Activated T-cell treated with anti-CD3 and anti-CD28 coated beads, Interleukin-2, amount 50 U/mL, for 24 hours (primary cell): ENCODE measurements around the gene ADD1.
A peak's percentile ranks its signal among the peaks of the same experiment; 100 is the strongest.
"Not testable (repeated sequence)": the region's sequence is repeated elsewhere in the genome, so short reads cannot be mapped to it uniquely, and the experiment has no call there.

ENCODE experiments used
- DNase-seq: peaks from one replicate; pipeline ENCODE4 v3.0.0-alpha.2; 2020
- H3K27ac Mint-ChIP-seq: 2 replicates; pipeline ENCODE4 v1.8.0; 2020; ENCODE audit warnings: mild to moderate bottlenecking, mixed read lengths
- H3K27me3 Mint-ChIP-seq: 2 replicates; pipeline ENCODE4 v1.8.0; 2020; ENCODE audit warnings: mixed read lengths
- H3K36me3 Mint-ChIP-seq: 2 replicates; pipeline ENCODE4 v1.8.0; 2020; ENCODE audit warnings: low read depth, mixed read lengths
- H3K4me1 Mint-ChIP-seq: 2 replicates; pipeline ENCODE4 v1.8.0; 2020; ENCODE audit warnings: low read depth, mixed read lengths
- H3K4me3 Mint-ChIP-seq: 2 replicates; pipeline ENCODE4 v1.8.0; 2020; ENCODE audit warnings: mild to moderate bottlenecking, moderate library complexity, mixed read lengths
- H3K9me3 Mint-ChIP-seq: 2 replicates; pipeline ENCODE4 v1.8.0; 2020; ENCODE audit warnings: mixed read lengths

ADD1 gene

DNA sequence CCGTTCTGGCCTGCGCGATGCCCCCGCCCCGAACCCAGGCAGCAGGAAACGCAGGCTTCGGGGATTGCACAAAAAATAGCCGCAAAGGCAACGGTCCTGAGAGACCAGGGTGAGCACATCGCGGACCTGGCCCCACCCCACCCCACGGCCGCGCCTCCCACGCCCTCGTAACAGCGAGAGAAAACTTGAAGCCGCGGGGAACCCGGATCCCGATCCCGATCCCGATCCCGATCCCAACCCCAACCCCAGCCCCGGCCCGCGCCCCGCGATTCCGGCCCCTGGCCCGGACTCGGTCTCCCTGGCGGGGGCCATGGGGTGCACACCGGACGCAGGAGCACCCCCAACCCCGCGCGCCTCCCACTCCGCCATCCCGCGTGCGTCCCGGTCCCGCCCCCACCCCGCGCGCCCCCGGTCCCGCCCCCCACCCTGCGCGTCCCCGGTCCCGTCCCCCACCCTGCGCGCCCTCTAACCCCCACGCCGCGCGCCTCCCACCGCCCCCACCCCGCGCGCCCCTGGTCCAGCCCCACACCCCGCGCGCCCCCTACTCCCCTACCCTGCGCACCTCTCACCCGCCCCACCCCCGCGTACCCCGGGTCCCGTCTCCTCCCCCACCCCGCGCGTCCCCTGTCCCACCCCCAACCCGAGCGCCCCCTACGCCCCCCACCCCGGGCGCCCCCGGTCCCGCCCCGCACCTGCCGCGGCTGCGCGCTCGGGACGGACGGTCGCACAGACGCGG lies 90.6 kb downstream of the ADD1 start:
- H3K9me3 Mint-ChIP-seq, result no peaks in the 10 kb centered on the region
- H3K36me3 Mint-ChIP-seq, result peaks cover 84% of the 10 kb centered on the region
- peak overlapping the region; percentile 85 for H3K27ac Mint-ChIP-seq
- peak overlapping the region; percentile 94 for H3K4me3 Mint-ChIP-seq
- H3K4me1 Mint-ChIP-seq, result peaks cover 51% of the 10 kb centered on the region
- no peaks in the 10 kb centered on the region for H3K27me3 Mint-ChIP-seq
- DNase-seq, result peak; percentile 71

DNA sequence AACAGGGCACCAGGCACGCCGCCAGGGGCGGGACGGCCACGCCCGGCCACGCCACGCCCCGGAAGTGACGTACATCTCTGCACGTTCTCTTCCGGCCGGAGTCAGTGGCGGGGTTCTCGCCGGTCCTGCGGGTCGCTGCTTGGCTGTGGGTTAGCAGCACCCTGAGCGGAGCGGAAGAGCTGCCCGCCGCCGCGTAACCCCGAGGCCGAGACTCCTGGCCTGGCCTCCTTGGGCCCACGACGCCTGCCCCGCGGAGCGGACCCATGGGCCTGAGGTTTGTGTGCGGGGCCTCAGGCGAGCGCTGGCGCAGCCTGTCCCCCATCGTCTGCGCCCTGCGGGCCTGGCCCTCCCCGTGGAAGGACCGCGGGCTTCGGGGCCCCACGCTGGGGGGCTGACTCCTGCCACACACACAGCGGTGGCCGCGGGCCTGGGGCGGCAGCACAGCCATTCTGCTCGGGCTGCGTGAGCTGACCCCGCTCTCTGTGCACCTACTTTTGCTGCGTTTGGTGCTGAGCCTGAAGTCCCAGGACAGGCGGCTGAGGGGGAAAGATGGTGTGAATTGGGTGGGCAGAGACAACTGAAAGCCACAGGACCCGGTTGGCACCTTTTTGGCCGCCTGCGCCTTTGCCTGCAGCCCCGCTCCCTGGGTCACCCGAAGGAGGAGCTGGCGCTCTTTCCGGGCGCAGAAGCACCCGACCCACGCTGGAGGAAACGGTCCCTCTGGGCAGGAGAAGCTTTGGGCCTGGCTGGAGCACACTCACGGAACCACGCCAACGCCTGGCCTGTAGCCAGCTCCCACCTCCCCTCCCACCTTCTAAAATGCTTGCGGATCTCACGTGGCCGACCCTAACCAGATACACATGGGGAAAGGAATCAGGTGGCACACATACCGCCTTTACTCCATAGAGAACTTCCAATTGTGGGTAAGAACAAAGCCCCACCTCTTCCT lies 91.4 kb downstream of the ADD1 start:
- H3K27me3 Mint-ChIP-seq, result no peaks in the 10 kb centered on the region
- H3K4me1 Mint-ChIP-seq, result peaks cover 60% of the 10 kb centered on the region
- peaks cover 84% of the 10 kb centered on the region for H3K36me3 Mint-ChIP-seq
- DNase-seq, result peak; percentile 98
- no peaks in the 10 kb centered on the region for H3K9me3 Mint-ChIP-seq
- peak overlapping the region; percentile 95 for H3K27ac Mint-ChIP-seq
- H3K4me3 Mint-ChIP-seq, result peak overlapping the region; percentile 92

DNA sequence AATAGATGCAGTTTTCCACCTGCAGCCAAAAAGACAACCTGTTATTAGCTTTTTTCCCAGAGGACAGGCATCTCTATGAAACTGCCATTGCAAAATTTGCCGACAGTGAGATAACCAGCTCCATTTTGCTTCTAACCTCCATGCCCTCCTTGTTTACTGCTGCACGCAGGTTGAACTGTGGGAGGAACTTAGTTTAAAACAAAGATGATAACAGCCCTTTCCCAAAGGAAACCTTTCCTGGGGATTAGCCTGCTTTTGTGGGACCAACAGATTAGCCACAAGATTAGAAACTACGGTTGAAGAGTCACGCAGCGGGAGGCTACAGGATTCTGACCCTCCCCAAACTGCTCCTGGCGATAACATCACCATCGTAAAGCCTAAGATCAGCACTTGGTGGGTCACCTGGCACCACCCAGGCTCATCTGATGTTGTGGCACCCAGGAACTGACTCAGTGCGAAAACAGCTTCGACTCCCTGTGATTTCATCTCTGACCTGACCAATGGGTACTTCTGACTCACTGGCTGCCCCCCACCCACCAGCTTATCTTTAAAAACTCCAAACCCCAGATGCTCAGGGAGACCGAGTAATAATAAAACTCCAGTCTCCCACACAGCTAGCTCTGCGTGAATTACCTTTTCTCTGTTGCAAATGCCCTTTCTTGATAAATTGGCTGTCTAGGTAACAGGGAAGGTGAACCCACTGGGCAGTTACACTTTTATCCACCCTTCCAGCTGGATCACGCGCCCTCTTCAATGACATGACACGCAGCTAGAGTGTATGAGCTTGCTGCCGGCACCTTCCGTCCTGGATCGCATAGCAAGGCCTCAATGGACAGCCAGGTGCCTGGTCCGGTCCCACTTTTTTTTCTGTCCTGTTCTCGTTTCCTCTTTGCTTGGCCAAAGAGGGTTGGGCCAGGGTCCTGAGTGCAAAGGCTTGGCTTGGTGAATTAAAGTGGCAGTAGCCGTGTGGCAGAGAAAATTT lies 92.4 kb downstream of the ADD1 start:
- Mint-ChIP-seq H3K4me3 (peak overlapping the region; percentile 92), H3K36me3 (peaks cover 85% of the 10 kb centered on the region), H3K27ac (peak overlapping the region; percentile 95), H3K27me3 (no peaks in the 10 kb centered on the region), H3K9me3 (no peaks in the 10 kb centered on the region), H3K4me1 (peaks cover 69% of the 10 kb centered on the region)
- peak; percentile 78 for DNase-seq

DNA sequence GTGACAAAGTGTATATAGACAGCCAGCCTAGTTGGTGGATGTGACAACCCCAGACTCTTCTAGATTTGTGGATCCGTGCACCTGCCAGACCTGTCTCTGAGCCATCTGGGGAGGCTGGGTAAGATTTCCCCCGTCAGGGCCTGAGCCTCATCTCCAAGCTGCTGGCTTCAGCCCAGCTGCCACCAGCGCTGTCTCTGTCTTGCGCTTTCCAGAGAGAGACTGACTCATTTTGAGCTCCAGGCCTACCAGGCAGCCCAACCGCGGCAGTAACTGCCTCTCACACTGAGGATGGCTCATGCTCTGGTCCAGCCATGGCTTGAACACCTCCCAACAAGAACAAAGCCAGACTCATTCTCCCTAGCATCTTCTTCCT lies 93.1 kb downstream of the ADD1 start:
- no peaks in the 10 kb centered on the region for H3K27me3 Mint-ChIP-seq
- peak overlapping the region; percentile 92 for H3K4me3 Mint-ChIP-seq
- no peaks in the 10 kb centered on the region for H3K9me3 Mint-ChIP-seq
- H3K4me1 Mint-ChIP-seq, result peaks cover 70% of the 10 kb centered on the region
- peak; percentile 72 for DNase-seq
- peaks cover 85% of the 10 kb centered on the region for H3K36me3 Mint-ChIP-seq
- H3K27ac Mint-ChIP-seq, result peak overlapping the region; percentile 95

DNA sequence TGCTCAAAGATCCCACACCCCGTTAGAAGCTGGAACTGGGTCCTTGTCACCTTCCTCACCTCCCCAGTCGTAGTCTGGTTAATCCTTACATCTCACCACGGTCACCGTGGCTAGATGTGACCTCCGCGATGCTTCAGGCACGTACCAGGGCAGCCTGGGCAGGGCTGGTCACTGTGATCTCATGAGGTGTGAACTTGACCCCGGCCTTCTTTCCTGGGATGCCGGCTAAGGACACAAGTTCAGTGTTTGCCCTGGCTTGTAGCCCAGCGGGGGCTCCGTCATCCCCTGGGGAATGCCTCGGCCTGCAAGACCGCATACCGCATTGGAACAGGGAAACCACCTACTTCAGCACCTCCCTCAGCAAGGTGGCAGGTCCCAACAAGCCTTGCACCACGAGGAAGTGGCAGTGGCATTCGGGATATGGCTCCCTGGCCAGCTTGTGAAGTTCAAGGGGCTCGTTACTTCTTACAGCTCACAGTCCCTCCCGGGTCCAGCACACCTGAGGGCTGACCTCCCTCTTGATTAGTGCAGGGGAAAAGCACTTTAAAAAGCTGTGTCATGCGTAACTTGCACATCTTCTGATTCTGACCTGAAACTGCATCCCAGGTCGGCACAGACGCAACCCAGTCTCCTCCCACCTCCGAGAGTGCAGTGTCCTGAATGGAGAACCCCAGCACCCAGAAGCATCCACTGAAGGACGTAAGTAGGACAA lies 93.7 kb downstream of the ADD1 start:
- H3K4me3 Mint-ChIP-seq, result peak overlapping the region; percentile 92
- no peaks in the 10 kb centered on the region for H3K27me3 Mint-ChIP-seq
- H3K9me3 Mint-ChIP-seq, result no peaks in the 10 kb centered on the region
- H3K36me3 Mint-ChIP-seq, result peaks cover 85% of the 10 kb centered on the region
- H3K4me1 Mint-ChIP-seq, result peaks cover 68% of the 10 kb centered on the region
- peak overlapping the region; percentile 95 for H3K27ac Mint-ChIP-seq
- peak; percentile 54 for DNase-seq

DNA sequence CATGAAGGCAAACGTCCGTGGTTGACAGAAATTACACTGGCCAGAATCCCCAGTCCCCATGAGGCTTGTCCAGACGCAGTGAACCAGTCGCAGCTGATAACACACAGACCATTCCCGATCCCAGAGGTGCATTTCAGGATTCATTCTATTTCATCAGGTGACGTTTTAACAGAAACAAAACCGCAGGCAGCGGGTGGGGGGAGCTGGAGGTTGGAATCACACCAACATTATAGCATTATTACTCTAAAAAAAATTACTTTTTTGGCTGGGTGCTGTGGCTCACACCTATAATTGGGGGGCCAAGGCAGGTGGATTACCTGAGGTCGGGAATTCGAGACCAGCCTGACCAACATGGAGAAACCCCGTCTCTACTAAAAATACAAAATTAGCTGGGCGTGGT lies 94.3 kb downstream of the ADD1 start:
- H3K27me3 Mint-ChIP-seq, result no peaks in the 10 kb centered on the region
- peak overlapping the region; percentile 28 for H3K4me3 Mint-ChIP-seq
- H3K27ac Mint-ChIP-seq, result peak overlapping the region; percentile 56
- DNase-seq, result peak; percentile 21
- H3K36me3 Mint-ChIP-seq, result peaks cover 85% of the 10 kb centered on the region
- no peaks in the 10 kb centered on the region for H3K9me3 Mint-ChIP-seq
- peaks cover 69% of the 10 kb centered on the region for H3K4me1 Mint-ChIP-seq

DNA sequence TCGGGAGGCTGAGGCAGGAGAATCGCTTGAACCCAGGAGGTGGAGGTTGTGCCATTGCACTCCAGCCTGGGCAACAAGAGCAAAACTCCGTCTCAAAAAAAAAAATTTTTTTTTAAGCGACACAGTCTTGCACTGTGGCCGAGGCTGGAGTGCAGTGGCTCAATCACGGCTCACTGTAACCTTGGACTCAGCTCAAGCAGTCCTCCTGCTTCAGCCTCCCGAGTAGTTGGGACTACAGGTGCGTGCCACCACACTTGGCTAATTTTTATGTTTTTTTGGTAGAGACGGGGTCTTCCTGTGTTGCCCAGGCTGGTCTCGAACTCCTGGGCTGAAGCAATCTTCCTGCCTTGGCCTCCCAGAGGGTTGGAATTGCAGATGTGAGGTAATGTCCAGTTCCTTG lies 94.8 kb downstream of the ADD1 start:
- H3K36me3 Mint-ChIP-seq, result peaks cover 85% of the 10 kb centered on the region
- DNase-seq, result peak; percentile 30
- peak overlapping the region; percentile 28 for H3K4me3 Mint-ChIP-seq
- H3K9me3 Mint-ChIP-seq, H3K27me3 Mint-ChIP-seq: not testable (repeated sequence)
- H3K27ac Mint-ChIP-seq, result peak overlapping the region; percentile 56
- H3K4me1 Mint-ChIP-seq, result peaks cover 65% of the 10 kb centered on the region

DNA sequence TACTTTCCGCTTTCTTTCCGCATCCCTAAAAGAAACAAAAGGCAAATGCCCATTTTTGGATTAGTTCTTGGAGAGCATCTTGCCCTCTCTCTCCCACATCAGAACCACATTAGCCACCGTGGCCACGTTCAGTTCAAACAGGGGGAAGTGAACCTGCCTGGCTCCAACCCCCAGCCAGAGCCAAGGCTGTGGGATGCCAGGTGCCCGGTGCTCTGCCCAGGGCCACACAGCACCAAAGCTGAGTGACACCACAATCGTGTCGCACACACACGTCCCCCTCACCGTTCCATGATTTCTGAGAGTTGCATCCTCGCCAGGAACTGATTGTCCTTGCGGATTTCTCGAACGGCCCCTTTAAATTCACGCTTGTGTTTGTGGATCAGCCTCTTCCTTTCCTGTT lies 95.3 kb downstream of the ADD1 start:
- H3K4me3 Mint-ChIP-seq, result peak overlapping the region; percentile 51
- no peaks in the 10 kb centered on the region for H3K9me3 Mint-ChIP-seq
- peak overlapping the region; percentile 90 for H3K27ac Mint-ChIP-seq
- H3K36me3 Mint-ChIP-seq, result peaks cover 88% of the 10 kb centered on the region
- DNase-seq, result peak; percentile 30
- peaks cover 67% of the 10 kb centered on the region for H3K4me1 Mint-ChIP-seq
- no peaks in the 10 kb centered on the region for H3K27me3 Mint-ChIP-seq

DNA sequence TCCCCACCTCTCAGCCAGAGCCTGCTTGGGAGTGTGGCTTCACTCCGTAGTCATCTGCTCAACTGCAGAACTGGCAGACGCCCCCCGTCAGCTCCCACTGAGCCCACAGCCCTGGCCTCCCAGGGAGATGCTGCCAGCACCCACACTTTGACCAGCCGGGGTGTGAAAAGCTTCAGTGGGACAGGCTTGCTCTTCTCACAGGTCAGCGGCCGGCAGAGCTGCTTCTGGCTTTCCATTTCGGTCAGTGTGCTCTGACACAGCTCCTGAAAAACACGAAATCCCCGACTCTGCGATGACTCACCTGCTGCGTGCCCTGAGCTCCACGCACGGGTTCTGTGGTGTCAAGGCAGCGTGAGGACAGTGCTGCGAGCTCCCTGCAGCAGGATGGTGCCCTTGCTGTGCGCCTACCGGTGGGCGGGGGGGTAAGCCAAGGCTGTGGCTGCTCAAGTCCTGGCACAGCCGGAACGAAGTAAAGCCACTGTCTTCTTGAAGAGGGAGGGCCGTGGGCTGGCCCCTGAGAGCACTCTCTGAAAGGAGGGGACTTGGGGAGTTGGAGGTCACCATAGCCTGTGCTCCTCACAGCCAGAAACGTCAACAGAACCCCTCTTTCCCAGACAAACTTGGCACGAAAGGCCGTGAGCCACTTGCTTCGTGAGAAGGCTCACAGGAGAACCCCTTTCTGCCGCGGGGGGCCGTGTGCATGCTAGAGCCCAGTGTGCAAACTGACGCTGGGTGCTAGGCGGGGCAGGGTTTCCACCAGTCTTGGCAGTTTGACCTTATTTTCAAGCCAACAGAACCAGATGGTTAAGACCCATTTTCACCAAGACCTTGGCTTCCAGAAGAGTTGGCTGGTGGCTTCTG lies 96.0 kb downstream of the ADD1 start:
- peaks cover 72% of the 10 kb centered on the region for H3K4me1 Mint-ChIP-seq
- peak overlapping the region; percentile 51 for H3K4me3 Mint-ChIP-seq
- peak; percentile 49 for DNase-seq
- peak overlapping the region; percentile 90 for H3K27ac Mint-ChIP-seq
- H3K27me3 Mint-ChIP-seq, result no peaks in the 10 kb centered on the region
- peaks cover 95% of the 10 kb centered on the region for H3K36me3 Mint-ChIP-seq
- no peaks in the 10 kb centered on the region for H3K9me3 Mint-ChIP-seq

DNA sequence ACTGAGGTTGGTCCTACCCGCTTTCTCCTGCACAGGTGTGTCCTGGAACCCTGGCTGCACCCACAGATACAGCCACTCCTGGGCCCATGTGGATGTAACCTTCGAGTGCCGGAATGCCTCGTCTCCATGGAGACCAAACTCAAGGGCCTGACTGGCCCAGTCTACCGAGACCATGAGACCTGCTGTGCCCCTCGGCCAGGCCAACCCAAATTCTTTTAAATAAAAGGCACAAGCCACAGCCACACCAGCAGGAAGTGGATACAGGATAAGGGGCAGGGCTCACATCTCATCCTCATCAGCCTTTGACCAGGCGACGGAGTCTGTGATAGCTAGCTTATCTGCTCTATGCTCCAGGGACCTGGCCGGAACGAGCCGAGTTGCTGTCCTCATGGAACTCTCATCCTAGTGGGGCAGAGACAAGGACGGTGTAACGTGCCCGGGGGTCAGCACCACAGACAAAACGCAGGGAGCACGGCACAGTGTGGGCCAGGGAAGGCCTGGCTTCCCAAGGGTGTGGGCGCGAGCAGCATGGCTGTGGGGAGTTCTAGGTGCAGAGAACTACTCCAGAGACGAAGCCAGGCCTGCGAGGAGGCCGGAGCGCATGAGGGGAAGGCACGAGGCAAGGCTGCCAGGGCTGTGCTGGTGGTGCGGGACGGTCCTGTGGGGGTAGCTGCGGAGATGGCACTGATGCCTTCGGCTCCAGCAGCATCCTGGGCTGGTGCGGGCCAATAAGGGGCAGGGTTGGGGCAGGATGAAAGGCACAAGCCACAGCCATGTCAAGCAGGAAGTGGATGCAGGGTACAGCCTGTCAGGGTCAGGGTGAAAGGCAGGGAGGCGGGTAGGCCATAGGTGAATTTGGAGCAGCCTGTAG lies 96.9 kb downstream of the ADD1 start:
- H3K9me3 Mint-ChIP-seq, result no peaks in the 10 kb centered on the region
- peak; percentile 32 for DNase-seq
- H3K27me3 Mint-ChIP-seq, result no peaks in the 10 kb centered on the region
- H3K4me1 Mint-ChIP-seq, result peaks cover 79% of the 10 kb centered on the region
- no peak overlapping the region for H3K4me3 Mint-ChIP-seq
- H3K27ac Mint-ChIP-seq, result peak overlapping the region; percentile 90
- peaks cover 100% of the 10 kb centered on the region for H3K36me3 Mint-ChIP-seq

DNA sequence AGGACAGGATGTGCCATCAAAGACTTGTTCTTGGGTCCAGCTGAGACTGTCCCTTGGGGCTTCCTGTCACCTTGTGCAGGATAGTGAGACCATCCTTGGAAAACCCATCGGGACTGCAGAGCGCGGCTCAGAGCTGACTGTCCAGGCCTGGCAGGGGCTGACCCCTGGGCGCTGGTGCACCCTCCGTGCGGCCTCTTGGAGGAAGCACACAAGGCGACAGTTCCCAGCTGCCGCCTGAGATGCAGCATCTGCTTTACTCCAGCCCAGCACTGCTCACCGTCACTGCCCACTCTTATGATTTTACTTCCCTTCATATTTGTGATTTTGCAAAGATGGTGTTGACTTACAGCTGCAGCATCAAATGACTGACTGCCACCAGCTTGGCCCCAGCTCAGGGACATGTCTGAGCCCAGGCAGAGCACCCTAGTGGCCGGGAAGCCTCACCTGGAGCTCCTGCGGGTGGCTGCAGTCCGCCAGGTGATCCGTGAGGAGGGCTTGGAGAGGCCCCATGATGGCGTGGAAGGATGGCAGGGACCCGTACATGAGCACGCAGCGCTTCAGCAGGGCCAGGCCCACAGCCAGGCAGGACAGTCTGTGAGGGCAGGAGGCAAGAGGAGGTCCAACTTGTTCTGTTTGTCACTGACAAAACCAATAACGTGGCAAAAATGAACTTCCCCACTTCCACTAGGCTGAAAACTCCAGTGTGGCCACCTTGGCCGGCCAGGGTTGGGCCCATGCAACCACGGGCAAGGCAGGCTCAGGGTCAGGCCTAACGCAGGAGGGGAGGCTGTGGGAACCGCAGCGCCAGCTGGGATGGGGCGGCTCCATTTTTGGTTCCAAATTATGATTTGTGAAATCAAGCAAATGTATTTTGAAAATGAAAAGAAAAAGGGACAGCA lies 97.7 kb downstream of the ADD1 start:
- Mint-ChIP-seq H3K4me3 (no peak overlapping the region), H3K27me3 (no peaks in the 10 kb centered on the region), H3K36me3 (peaks cover 99% of the 10 kb centered on the region), H3K9me3 (no peaks in the 10 kb centered on the region), H3K27ac (peak overlapping the region; percentile 91), H3K4me1 (peaks cover 74% of the 10 kb centered on the region)
- DNase-seq, result peak; percentile 38
